ENCODE results near the gene PARD3B. TPM values are rescaled to one million over a fixed set of nuclear protein-coding genes. Genes with fewer than 3 reads are reported as not detected.

The PARD3B gene
- total and polyA plus RNA-seq, 3 donors from 2014 or later, result 14.6 to 36.8 (median 29.6) TPM

GRCh38 chr2:205187731-205188130 lies 642.5 kb downstream of the PARD3B start:
- WGBS, 2 donors, result 90 to 92% methylated on average over 6 of the region's 6 CpGs
- no peak overlapping the region for H3K4me3 ChIP-seq
- intact Hi-C loops (cut with DNase I; ENCODE audit: low total_unique reads), result no loop called here
- no peaks in the 10 kb centered on the region for H3K4me1 ChIP-seq
- H3K27ac ChIP-seq, result no peak overlapping the region
- TF ChIP-seq CTCF (IDR thresholded peaks at IDR 0.05) (no peak), POLR2A (IDR thresholded peaks at IDR 0.05) (no peak)
- no peaks in the 10 kb centered on the region for H3K9me3 ChIP-seq
- H3K27me3 ChIP-seq, result no peaks in the 10 kb centered on the region
- DNase-seq, result no peak
- H3K36me3 ChIP-seq (ENCODE audit: low read depth, missing control alignments), result no peaks in the 10 kb centered on the region

DNA sequence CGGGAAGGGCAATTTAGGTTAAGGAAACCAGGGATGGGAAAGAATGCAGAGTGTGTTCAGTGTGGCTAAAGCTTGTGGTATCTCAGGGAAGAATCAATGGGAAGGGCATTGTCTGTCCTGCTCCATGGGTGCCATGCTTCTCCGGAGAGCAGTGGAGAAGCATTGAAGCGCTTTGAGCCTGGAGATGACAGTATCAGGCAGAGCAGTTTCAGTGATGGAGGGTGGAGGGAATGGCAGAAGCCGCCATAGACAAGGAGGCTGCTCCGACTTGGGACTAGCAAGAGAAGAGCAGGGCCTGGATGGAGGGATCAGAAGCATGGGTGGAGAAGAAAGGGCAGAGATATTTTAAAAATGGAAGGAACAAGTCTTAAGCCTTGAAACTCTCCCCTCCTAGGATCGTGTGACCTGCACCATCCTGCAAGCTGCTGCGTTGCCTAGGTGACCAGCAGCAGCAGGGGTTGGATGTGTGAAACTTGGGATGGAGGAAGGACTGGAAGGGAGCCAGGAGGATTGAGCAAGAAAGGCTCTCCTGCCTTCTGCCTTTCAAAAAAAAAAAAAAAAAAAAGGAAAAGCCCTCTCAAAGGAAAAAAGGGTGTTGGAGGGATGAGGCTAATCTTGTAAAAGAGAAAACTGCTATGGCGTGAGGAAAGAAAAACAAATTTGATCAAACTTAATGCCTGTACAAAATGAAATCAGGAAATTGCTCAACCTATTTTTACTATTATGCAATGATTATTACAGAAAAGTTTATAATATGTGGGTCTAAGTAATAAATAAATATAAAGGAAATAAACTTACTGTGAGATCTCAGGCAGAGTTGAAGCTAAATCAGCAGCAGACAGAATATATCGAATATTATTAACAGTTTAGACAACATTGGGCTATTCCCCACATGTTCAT lies 643.2 kb downstream of the PARD3B start:
- no peaks in the 10 kb centered on the region for H3K4me1 ChIP-seq
- TF ChIP-seq POLR2A (IDR thresholded peaks at IDR 0.05), result no peak
- TF ChIP-seq CTCF (IDR thresholded peaks at IDR 0.05), result no peak
- H3K27ac ChIP-seq, result no peak overlapping the region
- intact Hi-C loops (cut with DNase I; ENCODE audit: low total_unique reads), result no loop called here
- H3K27me3 ChIP-seq, result no peaks in the 10 kb centered on the region
- H3K36me3 ChIP-seq (ENCODE audit: low read depth, missing control alignments), result no peaks in the 10 kb centered on the region
- H3K4me3 ChIP-seq, result no peak overlapping the region
- H3K9me3 ChIP-seq, result no peaks in the 10 kb centered on the region
- peak; percentile 25 for DNase-seq
- 78 to 87% methylated on average over 9 of the region's 9 CpGs for WGBS, 2 donors

GRCh38 chr2:205189301-205189700 lies 644.0 kb downstream of the PARD3B start:
- DNase-seq, result no peak
- no peak overlapping the region for H3K4me3 ChIP-seq
- WGBS, 2 donors, result 80 to 84% methylated on average over 7 of the region's 7 CpGs
- H3K4me1 ChIP-seq, result no peaks in the 10 kb centered on the region
- intact Hi-C loops (cut with DNase I; ENCODE audit: low total_unique reads), result no loop called here
- H3K27me3 ChIP-seq, result no peaks in the 10 kb centered on the region
- H3K36me3 ChIP-seq (ENCODE audit: low read depth, missing control alignments), result no peaks in the 10 kb centered on the region
- TF ChIP-seq CTCF (IDR thresholded peaks at IDR 0.05), result no peak
- TF ChIP-seq POLR2A (IDR thresholded peaks at IDR 0.05), result no peak
- H3K9me3 ChIP-seq, result no peaks in the 10 kb centered on the region
- no peak overlapping the region for H3K27ac ChIP-seq

GRCh38 chr2:205190528-205190927 lies 645.3 kb downstream of the PARD3B start:
- 81 to 84% methylated on average over 2 of the region's 2 CpGs for WGBS, 2 donors
- H3K27me3 ChIP-seq, result no peaks in the 10 kb centered on the region
- TF ChIP-seq CTCF (IDR thresholded peaks at IDR 0.05), result no peak
- TF ChIP-seq POLR2A (IDR thresholded peaks at IDR 0.05), result no peak
- intact Hi-C loops (cut with DNase I; ENCODE audit: low total_unique reads), result no loop called here
- no peak for DNase-seq
- H3K4me3 ChIP-seq, result no peak overlapping the region
- H3K27ac ChIP-seq, result no peak overlapping the region
- H3K36me3 ChIP-seq (ENCODE audit: low read depth, missing control alignments), result no peaks in the 10 kb centered on the region
- no peaks in the 10 kb centered on the region for H3K4me1 ChIP-seq
- H3K9me3 ChIP-seq, result no peaks in the 10 kb centered on the region
